ENCODE results near the gene MET. TPM values are rescaled to one million over a fixed set of nuclear protein-coding genes. Genes with fewer than 3 reads are reported as not detected.

The MET gene
- polyA plus RNA-seq, 1 donor, result 13.5 TPM

DNA sequence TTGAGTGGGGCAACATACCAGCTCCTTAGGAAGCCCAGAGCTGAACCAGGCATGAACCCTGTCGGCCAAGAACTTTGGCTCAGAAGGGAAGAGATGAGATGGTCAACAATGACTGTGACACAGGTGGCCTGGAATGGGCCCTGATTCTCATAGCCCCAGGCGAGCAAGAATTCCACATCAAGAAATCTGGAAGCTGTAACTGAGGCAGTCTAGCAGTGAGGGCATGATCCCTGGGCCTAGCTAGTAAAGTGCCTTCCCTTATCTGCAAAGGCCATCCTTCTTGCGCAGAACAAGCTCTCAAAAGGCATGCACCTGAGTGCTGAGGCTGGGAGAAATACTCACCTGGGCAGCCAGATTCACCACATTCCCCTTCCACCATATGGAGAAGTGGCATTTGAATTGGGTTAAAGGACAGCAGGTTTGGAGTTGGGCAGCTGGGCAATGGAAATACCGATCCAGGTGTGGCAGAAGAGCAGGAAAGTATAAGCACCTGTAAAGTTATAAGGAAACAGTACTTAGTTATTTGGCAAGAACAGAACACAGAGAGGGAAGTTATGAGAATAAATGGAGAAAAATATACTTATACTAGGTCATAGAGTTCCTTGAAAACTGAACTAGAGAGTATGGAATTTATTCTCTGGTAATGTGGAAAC, 111.8 kb downstream of the MET start:
- DNase-seq (ENCODE audit: low read depth), result no peak

DNA sequence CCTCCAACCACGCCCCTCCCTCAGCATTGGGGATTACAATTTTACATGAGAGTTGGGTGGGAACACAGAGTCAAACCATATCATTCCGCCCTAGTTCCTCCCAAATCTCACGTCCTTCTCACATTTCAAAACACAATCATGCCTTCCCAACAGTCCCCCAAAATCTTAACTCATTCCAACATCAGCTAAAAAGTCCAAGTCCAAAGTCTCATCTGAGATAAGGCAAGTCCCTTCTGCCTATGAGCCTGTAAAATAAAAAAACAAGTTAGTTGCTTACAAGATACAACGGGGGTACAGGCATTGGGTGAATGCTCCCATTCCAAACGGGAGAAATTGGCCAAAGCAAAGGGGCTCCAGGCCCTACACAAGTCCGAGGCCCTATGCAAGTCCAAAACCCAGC, 112.7 kb downstream of the MET start:
- no peak for DNase-seq (ENCODE audit: low read depth)

DNA sequence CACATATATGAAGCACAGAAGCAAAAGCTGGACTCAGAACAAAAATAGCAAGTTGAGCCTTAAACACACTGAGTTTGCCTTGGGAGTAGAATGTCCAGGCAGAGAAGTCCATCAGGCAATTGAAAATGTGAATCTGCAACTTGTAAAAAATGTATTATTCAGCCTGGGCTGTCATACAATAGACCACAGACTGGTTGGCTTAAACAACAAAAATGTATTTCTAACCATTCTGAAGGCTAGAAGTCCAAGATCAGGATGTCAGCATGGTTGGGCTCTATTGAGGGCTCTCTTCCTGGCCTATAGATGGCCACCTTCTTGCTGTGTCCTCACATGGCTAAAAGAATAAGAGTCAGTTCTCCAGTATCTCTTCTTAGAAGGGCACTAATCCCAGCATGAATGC, 113.8 kb downstream of the MET start:
- DNase-seq (ENCODE audit: low read depth), result no peak

DNA sequence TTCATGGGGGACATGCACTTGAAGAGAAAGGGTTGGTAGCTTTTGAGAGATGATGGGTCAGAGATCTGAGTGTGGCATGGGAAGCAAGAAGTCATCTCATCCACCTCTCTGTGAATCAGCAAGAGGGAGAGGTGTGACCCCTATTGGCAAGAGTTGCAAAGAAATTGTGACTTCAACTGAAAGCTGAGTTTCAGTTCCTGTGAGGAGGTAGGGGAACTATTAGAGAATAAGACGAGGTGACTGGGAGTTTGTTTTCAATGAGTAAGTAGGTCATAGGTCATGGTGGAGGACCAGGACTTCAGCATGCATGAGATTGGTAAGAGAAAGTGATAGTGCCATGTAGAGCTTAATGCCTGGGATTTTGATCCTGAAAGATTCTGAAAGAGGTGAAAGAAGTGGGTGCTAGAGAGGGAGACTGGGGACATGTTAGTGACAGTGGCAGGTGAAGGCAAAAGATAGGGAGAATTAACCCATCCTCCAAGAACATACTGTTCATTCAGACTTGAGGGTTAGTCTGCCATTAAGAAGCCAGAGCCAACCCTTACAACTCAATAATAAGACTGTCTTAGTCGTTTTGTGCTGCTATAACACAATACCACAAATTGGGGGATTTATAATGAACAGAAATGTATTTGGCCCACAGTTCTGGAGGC, 114.9 kb downstream of the MET start:
- DNase-seq (ENCODE audit: low read depth), result no peak

DNA sequence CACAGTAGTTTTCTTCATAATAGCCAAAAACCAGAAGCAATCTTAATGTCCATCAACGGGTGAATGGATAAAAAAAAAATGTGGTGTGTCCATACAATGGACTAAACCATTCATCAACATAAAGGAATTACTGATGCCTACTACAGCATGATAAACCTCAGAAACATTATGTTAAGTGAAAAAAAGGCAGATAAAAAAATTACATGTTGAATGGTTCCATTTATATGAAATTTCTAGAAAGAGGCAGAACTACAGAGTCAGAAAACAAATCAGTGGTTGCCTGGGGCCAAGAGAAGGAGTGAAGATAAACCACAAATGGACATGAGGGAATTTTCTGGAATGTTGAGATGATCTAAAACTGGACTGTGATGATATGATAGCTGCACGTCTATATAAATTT, 115.9 kb downstream of the MET start:
- DNase-seq (ENCODE audit: low read depth), result no peak

DNA sequence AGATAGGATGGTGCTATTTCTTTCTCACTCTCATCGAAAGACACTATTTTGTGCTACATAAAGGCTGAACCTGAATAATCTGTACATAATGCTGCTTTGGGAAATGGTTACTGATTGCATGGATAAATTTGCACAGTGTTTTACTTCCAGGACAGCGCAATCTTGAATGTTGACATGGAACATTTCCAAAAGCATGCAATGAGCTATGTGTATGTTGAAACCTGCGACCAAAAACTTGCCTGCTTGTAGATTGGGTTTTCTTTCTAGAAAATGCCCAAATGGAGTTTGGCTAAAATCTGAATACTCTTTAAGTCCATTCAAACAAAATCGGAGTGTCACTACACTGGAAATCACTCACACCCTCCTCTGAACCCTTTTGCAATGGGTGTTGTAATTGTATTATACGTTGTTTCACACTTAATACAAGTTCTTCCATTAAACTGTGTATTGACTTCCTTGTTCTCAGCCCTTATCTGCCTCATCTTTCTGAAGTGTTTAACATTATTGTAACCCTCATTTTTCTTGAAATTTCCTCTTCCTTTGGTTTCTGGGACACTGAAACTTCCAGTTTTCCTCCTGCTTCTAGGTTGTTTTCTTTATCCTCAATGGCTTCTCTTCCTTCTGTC, 116.7 kb downstream of the MET start:
- no peak for DNase-seq (ENCODE audit: low read depth)

DNA sequence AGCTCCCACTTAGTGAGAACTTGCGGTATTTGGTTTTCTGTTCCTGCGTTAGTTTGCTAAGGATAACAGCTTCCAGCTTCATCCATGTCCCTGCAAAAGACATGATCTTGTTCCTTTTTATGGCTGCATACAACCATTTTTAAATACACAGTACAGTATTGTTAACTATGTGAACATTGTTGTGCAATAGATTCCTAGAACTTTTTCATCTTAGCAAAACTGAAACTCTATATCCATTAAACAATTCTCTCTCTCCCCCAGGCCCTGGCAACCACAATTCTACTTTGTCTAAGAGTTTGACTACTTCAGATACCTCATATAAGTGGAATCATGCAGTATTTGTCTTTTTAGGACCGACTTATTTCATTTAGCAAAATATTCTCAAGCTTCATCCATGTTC, 118.0 kb downstream of the MET start:
- no peak for DNase-seq (ENCODE audit: low read depth)

DNA sequence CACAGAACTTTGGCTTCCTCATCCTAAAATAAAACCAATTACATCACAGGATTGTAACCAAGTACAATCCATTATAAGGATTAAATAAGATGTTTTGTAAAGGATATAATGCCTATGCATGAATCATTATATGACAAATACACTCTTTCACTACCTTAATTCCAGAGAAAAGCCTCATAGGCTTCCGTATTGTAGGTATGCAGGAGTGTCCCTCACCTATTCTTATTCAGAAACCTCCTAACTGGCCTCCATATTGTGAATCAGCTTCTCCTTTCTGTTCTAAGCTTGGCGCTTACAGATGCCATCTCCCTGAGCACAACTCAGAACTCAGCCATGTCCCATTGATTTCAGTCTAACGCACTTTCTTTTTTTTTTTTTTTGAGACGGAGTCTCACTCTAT, 120.8 kb downstream of the MET start:
- DNase-seq (ENCODE audit: low read depth), result no peak

DNA sequence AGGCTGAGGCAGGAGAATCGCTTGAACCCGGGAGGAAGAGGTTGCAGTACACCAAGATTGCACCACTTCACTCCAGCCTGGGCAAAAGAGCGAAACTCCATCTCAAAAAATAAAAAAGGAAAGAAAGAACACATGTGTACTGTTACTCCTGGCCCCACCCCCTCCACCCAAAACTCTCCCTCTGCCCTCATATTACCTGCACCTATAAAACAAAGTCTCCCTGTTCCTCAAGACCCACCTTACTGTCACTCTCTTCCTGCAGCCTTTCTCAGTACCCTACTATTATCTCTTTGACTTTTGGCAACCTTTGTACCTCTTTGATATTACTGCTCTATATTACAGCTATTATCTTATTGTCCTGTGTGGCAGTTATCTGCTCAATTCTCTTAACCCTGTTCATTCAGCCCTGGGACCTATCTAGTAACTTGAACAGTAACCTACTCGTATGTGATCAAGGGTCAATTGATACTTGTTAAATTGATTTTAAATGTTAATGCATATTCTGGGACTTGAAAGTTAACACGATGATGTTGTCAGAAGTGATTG, 121.9 kb downstream of the MET start:
- no peak for DNase-seq (ENCODE audit: low read depth)

DNA sequence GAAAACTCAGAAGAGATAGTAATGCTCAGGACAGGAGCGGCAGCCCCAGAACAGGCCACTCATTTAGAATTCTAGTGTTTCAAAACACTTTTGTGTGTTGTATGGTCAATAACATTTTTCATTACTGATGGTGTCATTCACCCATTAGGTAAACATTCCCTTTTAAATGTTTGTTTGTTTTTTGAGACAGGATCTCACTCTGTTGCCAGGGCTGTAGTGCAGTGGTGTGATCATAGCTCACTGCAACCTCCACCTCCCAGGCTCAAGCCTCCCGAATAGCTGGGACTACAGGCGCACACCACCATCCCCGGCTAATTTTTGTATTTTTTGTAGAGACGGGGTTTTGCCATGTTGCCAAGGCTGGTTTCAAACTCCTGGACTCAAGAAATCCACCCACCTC, 124.5 kb downstream of the MET start:
- DNase-seq (ENCODE audit: low read depth), result no peak

DNA sequence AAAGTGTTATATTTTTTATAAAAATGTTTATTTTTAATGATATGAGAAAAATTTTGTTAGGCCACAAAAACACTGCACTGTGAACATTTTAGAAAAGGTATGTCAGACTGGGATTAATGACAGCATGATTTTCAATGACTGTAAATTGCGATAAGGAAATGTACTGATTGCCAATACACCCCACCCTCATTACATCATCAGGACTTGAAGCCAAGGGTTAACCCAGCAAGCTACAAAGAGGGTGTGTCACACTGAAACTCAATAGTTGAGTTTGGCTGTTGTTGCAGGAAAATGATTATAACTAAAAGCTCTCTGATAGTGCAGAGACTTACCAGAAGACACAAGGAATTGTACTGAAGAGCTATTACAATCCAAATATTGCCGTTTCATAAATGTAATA, 125.6 kb downstream of the MET start:
- DNase-seq (ENCODE audit: low read depth), result no peak

DNA sequence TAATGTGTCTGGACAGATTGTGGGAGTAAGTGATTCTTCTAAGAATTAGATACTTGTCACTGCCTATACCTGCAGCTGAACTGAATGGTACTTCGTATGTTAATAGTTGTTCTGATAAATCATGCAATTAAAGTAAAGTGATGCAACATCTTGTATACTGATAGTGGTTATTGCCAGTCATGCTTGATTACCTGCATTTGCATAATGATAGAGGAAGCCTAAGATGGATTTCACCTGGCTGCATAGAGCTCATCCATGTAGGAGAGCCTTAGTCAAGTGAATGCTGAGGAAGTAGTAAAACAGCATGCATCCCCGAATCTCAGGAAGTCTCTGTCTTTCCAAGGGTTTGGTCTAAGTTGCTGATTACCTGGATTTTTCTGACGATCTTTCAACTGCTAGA, 126.2 kb downstream of the MET start:
- no peak for DNase-seq (ENCODE audit: low read depth)

DNA sequence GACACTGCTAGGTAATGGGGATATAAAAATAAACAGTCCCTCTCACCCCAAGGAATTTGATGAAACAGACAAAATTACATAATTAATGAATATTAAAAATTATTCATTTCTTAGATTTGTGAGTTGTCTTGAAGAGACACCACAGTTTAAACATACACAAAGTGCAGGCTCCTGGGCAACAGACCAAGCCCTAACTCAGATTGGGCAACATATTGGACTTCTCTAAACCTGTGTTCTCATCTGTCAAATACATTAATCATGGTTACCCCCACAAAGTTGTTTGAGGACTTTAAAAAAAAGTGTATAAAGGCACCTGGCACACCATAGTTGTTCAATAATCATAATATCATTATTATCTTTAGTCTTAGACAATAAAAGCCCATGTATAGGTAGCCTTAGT, 127.9 kb downstream of the MET start:
- no peak for DNase-seq (ENCODE audit: low read depth)

DNA sequence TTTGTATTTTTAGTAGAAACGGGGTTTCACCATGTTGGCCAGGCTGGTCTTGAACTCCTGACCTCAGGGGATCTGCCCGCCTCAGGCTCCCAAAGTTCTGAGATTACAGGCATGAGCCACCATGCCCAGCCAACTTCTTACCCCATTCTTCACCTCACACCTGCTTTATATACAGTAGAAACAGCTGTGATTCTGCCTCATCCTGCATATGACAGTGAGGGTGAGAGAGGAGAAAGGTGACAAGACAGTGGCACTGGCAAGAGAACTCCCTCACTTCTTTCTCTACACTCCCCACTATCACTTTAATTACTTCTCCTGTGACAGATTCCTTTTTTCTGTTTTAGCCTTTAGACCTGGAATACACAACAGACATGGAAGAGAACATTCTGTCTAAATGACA, 128.6 kb downstream of the MET start:
- DNase-seq (ENCODE audit: low read depth), result no peak

DNA sequence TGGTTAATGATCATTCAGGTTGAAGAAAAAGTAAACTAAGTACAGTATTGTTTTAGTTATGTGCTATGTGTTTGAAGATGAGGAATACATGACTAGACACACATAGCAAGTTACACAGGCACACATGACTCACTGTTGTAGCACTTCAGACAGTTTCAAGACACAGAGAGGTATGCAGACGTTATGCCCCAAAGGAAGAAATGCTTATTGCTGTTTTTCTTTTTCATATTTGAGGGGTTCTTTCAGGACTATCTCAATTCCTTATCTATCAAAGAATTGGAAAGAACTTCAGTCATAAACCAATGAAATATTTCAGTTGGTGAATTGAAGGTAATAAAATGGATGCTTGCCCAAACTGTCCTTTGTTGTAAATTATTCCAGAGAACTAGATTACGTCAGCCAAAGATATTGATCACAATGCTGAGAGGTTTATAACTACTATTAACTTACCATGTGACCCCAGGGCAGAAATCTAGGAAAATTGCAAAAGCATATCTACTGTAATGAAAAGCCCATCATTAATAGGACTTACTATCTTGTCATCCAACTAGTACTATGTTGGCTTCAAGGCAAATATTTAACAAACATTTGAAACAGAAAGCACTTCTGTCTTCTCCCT, 129.2 kb downstream of the MET start:
- DNase-seq (ENCODE audit: low read depth), result no peak

DNA sequence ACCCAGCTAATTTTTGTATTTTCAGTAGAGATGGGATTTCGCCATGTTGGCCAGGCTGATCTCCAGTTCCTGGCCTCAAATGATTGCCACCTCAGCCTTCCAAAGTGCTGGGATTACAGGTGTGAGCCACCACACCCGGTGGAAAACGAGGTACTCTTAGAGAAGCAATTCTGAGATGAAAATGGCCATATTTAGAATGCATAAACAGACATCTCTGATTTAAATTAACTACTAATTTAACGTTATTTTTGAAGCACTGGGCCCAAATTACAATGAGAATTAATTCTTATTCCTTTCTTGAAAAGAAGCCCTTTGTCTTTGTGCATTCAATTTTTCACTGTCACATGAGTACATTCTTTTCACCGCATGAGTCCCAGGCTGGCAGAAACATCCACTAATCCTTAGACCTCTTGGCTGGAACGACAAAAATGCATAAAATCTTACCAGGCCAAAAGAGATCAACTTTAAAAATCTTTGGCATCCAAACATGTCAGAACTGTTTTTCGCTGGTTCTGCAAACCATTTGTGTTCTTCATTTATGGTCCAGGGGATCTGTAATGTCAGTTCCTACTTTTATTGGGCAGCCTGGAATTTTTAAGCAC, 130.2 kb downstream of the MET start:
- no peak for DNase-seq (ENCODE audit: low read depth)

DNA sequence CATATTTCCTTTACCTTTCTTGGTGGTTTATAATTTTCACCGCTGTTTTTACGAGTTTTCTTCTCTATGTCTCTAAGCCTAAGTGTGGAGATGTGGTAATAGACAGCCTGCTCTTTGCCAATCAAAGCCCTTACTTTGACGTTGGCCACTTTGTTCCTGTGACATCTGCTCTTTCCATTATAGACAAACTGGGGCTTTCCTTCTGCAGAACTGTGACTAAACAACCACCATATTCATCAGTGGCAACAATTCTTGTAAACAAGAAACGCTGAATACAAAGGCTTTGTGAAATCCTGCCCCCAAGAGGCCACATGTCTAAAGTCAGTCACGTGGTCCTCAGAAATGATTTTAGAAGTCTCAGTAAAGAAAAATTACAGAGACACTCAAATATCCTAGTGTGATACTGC, 130.8 kb downstream of the MET start:
- DNase-seq (ENCODE audit: low read depth), result no peak

DNA sequence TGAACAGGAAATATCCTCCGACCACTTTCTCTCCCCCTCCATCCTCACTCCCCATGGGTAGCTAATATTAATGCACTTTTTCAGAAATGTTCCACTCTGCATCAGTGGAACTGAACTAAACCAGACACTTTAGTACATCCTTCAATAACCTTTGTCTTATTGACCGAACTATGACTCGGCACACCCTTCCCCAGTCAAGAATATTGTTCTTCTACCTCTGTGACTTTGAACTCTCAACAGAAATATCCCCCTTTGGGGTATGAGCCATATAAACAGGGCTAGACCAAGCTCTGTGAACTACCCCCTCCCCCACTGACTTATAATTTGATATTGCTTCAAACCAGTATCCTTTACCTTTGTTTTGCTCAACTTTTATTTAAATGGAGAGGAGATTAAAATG, 132.5 kb downstream of the MET start:
- DNase-seq (ENCODE audit: low read depth), result no peak

DNA sequence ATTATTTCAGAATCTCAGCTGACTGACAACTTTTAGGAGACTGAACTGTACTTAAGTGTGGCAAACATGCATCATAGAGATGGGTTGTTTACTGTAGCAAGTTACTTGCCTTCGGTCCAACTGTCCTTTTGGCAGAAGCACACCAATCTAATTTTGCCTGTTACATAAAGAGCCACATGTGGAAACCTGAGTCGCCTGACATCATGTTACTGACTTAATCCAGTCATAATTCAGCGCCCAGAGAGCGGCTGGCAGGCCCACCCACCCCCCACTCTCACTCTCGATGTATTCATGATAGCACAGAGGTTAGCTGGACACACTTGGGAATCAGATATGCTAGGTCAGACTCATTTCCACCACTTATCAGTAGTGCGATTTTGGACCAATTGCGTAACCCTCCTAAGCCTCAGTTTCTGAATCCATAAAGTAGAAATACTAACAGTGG, 133.1 kb downstream of the MET start:
- DNase-seq (ENCODE audit: low read depth), result no peak

DNA sequence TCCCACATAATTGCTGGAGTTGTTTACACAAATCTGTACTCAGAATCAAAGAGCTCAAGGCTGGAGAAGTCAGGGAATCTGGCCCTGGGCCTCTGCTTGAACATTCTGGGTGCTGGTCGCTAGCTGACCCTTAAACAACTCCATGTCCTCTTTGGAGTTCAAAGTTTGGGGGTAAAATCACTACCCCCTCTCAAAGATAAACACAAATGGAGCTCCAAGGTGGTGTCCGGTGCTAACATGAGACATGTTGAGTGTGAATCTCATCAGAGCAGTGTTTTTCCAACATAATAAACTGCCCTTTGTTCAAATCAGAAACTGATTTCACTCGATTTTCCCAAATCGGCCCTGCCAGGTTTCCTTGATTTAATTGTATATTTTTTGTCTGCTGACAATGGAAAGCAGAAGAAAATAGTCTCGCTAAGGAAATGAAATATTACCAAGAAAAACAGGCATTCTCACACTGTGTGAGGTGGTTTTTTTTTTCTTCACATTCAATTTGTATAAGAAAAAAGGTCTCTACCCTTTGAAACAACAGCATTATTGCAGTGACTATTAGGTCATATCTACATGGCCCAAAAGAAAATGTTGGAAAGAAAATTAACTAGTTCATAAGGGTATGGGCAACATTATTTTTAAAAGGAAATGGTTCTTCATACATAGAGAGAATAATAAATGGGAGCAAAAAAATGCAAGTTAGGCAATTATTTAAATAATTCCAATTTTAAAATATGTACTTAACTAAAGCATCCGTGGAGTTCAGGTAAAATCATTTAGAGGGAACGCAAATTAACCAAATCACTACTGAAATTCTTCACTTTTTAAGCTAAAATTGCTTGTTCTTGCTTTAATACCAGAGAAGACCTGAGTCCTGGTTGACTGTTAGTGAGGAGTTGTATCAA, 134.3 kb downstream of the MET start:
- no peak for DNase-seq (ENCODE audit: low read depth)

DNA sequence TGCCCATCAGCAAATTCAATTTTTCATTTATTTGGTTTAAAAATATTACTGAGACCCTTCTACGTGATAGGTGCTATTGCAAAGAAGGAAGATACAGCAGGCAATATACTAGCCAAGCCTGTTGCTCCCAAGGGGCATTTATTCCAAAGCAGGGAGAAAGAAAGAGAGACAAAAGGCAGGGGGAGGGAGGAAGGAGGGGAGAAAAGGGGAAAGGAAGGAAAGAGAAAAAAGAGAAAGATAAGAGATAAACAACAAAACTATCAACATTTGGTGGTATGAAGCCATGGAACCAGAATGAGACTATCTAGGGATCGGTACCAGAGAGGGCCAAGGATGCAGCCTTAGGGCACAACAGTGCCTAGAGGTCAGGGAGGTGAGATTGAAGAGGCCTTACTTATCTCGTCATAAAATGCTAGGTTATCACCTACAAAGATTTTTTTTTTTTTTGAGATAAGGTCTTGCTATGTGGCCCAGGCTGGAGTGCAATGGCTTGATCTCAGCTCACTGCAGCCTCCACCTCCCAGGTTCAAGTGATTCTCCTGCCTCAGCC, 135.1 kb downstream of the MET start:
- no peak for DNase-seq (ENCODE audit: low read depth)

All from forelimb muscle (tissue), 1 donor.